IPS-20b (cell line): ENCODE data around the gene PPP1R37.
"Not testable (repeated sequence)": the region's sequence is repeated elsewhere in the genome, so short reads cannot be mapped to it uniquely, and the experiment has no call there.

ENCODE experiments used
- H3K27ac ChIP-seq: one replicate; pipeline ENCODE4 v1.5.1; 2013; ENCODE audit warnings: low read length
- H3K27me3 ChIP-seq: 2 replicates; pipeline ENCODE4 v1.6.1; 2013; ENCODE audit warnings: mild to moderate bottlenecking, low read length, inconsistent platforms; ENCODE audit not compliant: insufficient read depth
- H3K36me3 ChIP-seq: 2 replicates; pipeline ENCODE4 v1.6.1; 2013; ENCODE audit warnings: low read depth, mild to moderate bottlenecking, inconsistent platforms, low read length, moderate library complexity; ENCODE audit not compliant: insufficient read depth
- H3K4me1 ChIP-seq: 2 replicates; pipeline ENCODE4 v1.6.1; 2013; ENCODE audit warnings: mild to moderate bottlenecking, control low read depth, inconsistent platforms, low read length, moderate library complexity; ENCODE audit not compliant: insufficient read depth
- H3K4me3 ChIP-seq: 2 replicates; pipeline ENCODE4 v1.5.1; 2013; ENCODE audit warnings: mild to moderate bottlenecking, low read length, inconsistent platforms
- H3K9ac ChIP-seq: 2 replicates; pipeline ENCODE4 v1.6.1; 2013; ENCODE audit warnings: low read depth, mild to moderate bottlenecking, inconsistent platforms, low read length, moderate library complexity
- H3K9me3 ChIP-seq: 2 replicates; pipeline ENCODE4 v1.6.1; 2013; ENCODE audit warnings: mild to moderate bottlenecking, low read depth, low read length, inconsistent platforms; ENCODE audit not compliant: insufficient read depth

Gene PPP1R37

GRCh38 chr19:45098521-45099466 is 5.8 kb downstream of the PPP1R37 start:
- H3K27me3 ChIP-seq: no peaks in the 10 kb centered on the region
- no peak overlapping the region for H3K4me3 ChIP-seq
- no peak overlapping the region for H3K27ac ChIP-seq
- no peak overlapping the region; the same call in 1 of the 2 replicates for H3K9ac ChIP-seq
- H3K36me3 ChIP-seq: peaks cover 7% of the 10 kb centered on the region
- peaks cover 37% of the 10 kb centered on the region for H3K4me1 ChIP-seq
- H3K9me3 ChIP-seq: no peaks in the 10 kb centered on the region

GRCh38 chr19:45099467-45100191 is 6.7 kb downstream of the PPP1R37 start:
- H3K27ac ChIP-seq: no peak overlapping the region
- H3K4me1 ChIP-seq: peaks cover 31% of the 10 kb centered on the region; the same call in 1 of the 2 replicates
- no peaks in the 10 kb centered on the region for H3K9me3 ChIP-seq
- peaks cover 7% of the 10 kb centered on the region for H3K36me3 ChIP-seq
- no peak overlapping the region for H3K4me3 ChIP-seq
- no peak overlapping the region; the same call in 1 of the 2 replicates for H3K9ac ChIP-seq
- no peaks in the 10 kb centered on the region for H3K27me3 ChIP-seq

GRCh38 chr19:45100201-45100600 is 7.2 kb downstream of the PPP1R37 start:
- no peak overlapping the region for H3K27ac ChIP-seq
- peaks cover 31% of the 10 kb centered on the region; the same call in 1 of the 2 replicates for H3K4me1 ChIP-seq
- H3K36me3 ChIP-seq: peaks cover 7% of the 10 kb centered on the region; the same call in 1 of the 2 replicates
- no peaks in the 10 kb centered on the region for H3K9me3 ChIP-seq
- no peak overlapping the region for H3K4me3 ChIP-seq
- H3K9ac ChIP-seq: no peak overlapping the region
- no peaks in the 10 kb centered on the region for H3K27me3 ChIP-seq

- Histone ChIP-seq H3K4me3 (no peak overlapping the region), H3K27ac (no peak overlapping the region), H3K36me3 (peaks cover 2% of the 10 kb centered on the region; the same call in 1 of the 2 replicates), H3K9me3 (no peaks in the 10 kb centered on the region), H3K9ac (no peak overlapping the region; the same call in 1 of the 2 replicates), H3K27me3 (no peaks in the 10 kb centered on the region), H3K4me1 (peaks cover 31% of the 10 kb centered on the region; the same call in 1 of the 2 replicates)
Measured at GRCh38 chr19:45100846-45101252, 7.9 kb downstream of the PPP1R37 start.

GRCh38 chr19:45101806-45102205 is 8.8 kb downstream of the PPP1R37 start:
- Histone ChIP-seq H3K4me1 (peaks cover 31% of the 10 kb centered on the region; the same call in 1 of the 2 replicates), H3K27ac (no peak overlapping the region), H3K27me3 (no peaks in the 10 kb centered on the region), H3K9ac (no peak overlapping the region; the same call in 1 of the 2 replicates), H3K36me3 (no peaks in the 10 kb centered on the region), H3K4me3 (no peak overlapping the region), H3K9me3 (no peaks in the 10 kb centered on the region)

- Histone ChIP-seq H3K4me3 (no peak overlapping the region), H3K9ac (no peak overlapping the region), H3K36me3 (no peaks in the 10 kb centered on the region), H3K27ac (no peak overlapping the region), H3K9me3 (no peaks in the 10 kb centered on the region), H3K27me3 (no peaks in the 10 kb centered on the region), H3K4me1 (peaks cover 28% of the 10 kb centered on the region; the same call in 1 of the 2 replicates)
Measured at GRCh38 chr19:45102481-45102880, 9.5 kb downstream of the PPP1R37 start.

- peaks cover 22% of the 10 kb centered on the region; the same call in 1 of the 2 replicates for H3K4me1 ChIP-seq
- no peak overlapping the region for H3K4me3 ChIP-seq
- H3K36me3 ChIP-seq: no peaks in the 10 kb centered on the region
- no peaks in the 10 kb centered on the region for H3K9me3 ChIP-seq
- no peak overlapping the region for H3K27ac ChIP-seq
- no peak overlapping the region for H3K9ac ChIP-seq
- H3K27me3 ChIP-seq: no peaks in the 10 kb centered on the region
Measured at GRCh38 chr19:45103156-45103507, 10.2 kb downstream of the PPP1R37 start.

- H3K9ac ChIP-seq: no peak overlapping the region
- no peak overlapping the region for H3K4me3 ChIP-seq
- no peaks in the 10 kb centered on the region for H3K36me3 ChIP-seq
- H3K27ac ChIP-seq: no peak overlapping the region
- peaks cover 18% of the 10 kb centered on the region; the same call in 1 of the 2 replicates for H3K4me1 ChIP-seq
- no peaks in the 10 kb centered on the region for H3K27me3 ChIP-seq
- no peaks in the 10 kb centered on the region for H3K9me3 ChIP-seq
Measured at GRCh38 chr19:45103508-45104319, 10.7 kb downstream of the PPP1R37 start.

- H3K4me3 ChIP-seq: no peak overlapping the region
- no peaks in the 10 kb centered on the region for H3K36me3 ChIP-seq
- H3K4me1 ChIP-seq: peaks cover 10% of the 10 kb centered on the region; the same call in 1 of the 2 replicates
- H3K27me3 ChIP-seq: no peaks in the 10 kb centered on the region
- no peaks in the 10 kb centered on the region for H3K9me3 ChIP-seq
- H3K9ac ChIP-seq: no peak overlapping the region
- H3K27ac ChIP-seq: no peak overlapping the region
Measured at GRCh38 chr19:45104658-45105349, 11.8 kb downstream of the PPP1R37 start.

- H3K36me3 ChIP-seq, H3K27me3 ChIP-seq, H3K9ac ChIP-seq, H3K4me3 ChIP-seq, H3K4me1 ChIP-seq, H3K9me3 ChIP-seq, H3K27ac ChIP-seq: not testable (repeated sequence)
Measured at GRCh38 chr19:45106363-45106762, 13.4 kb downstream of the PPP1R37 start.
